Activated T-cell treated with anti-CD3 and anti-CD28 coated beads, Interleukin-2, amount 50 U/mL, for 72 hours (primary cell): ENCODE results near the gene OR51B5. TPM values are rescaled to one million over a fixed set of nuclear protein-coding genes. Genes with fewer than 3 reads are reported as not detected.
"Not testable (repeated sequence)": the region's sequence is repeated elsewhere in the genome, so short reads cannot be mapped to it uniquely, and the experiment has no call there.

Experiments
- ATAC-seq, 2 donors: fragments of 150-1000 bp; cut with Tn5 transposase; replicated peaks in 1 of 2; 2 replicates each; pipeline ENCODE4 v1.10.0; 2021; ENCODE audit warnings: moderate library complexity in 2 of 2, mild to moderate bottlenecking in 1 of 2
- DNase-seq, 2 donors: peaks; one replicate each; pipeline ENCODE4 v3.0.0; 2021 to 2022; ENCODE audit warnings: mixed read lengths in 1 of 2
- H3K27ac Mint-ChIP-seq: one replicate; pipeline ENCODE4 v1.8.0; 2022; ENCODE audit warnings: mild to moderate bottlenecking, moderate library complexity, mixed read lengths
- H3K27me3 Mint-ChIP-seq: one replicate; pipeline ENCODE4 v1.8.0; 2022; ENCODE audit warnings: low read depth, mixed read lengths
- H3K36me3 Mint-ChIP-seq, 2 donors: one replicate each; pipeline ENCODE4 v1.8.0; 2022; ENCODE audit warnings: mixed read lengths in 2 of 2, mild to moderate bottlenecking in 1 of 2; ENCODE audit not compliant: insufficient read depth in 2 of 2
- H3K4me1 Mint-ChIP-seq: one replicate; pipeline ENCODE4 v1.8.0; 2022; ENCODE audit warnings: low read depth, mixed read lengths
- H3K4me3 Mint-ChIP-seq, 2 donors: one replicate each; pipeline ENCODE4 v1.8.0; 2022; ENCODE audit warnings: mild to moderate bottlenecking in 2 of 2, mixed read lengths in 2 of 2, moderate library complexity in 2 of 2
- H3K9me3 Mint-ChIP-seq, 2 donors: one replicate each; pipeline ENCODE4 v1.8.0; 2022; ENCODE audit warnings: mixed read lengths in 2 of 2
- total RNA-seq, 2 donors: library from RNA; stranded (reverse); gene quantifications; one replicate each; pipeline ENCODE4 v1.2.3, GENCODE V29; 2022

Gene OR51B5
- total RNA-seq, 2 donors from 2014 or later = 0.30 TPM; not detected in 1

DNA sequence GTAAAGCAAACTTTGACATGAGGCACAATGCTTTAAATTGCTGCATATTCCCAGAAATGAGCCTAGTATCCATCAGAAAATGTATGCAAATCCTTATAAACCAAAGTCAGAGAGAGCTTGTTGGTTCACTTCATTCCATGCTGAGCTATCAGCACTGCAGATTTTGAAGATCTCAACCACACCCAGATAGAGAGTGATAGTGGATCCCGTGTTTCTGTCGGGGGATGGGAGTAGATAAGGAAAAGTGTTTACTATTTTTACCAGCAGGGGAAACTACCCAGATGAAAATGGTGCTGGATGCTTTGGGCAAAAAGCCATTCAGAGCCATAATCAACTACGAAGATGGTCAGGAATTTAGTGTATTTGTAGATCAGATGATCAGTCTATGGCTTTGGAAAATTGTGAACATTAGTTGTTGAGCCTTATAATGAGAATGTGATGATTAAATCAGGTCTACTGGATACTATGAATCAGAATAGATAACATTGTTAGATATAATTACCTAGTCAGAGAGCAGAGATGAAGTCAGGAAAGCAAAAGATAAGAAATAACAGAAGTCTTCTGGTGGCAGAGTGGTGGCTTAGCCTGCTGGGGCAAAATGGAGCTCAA, 18.8 kb upstream of the OR51B5 start:
- no peak for ATAC-seq
- H3K9me3 Mint-ChIP-seq = peaks cover 3 to 6% of the 10 kb centered on the region in 2 donors
- H3K4me3 Mint-ChIP-seq = no peak overlapping the region
- H3K4me1 Mint-ChIP-seq = no peaks in the 10 kb centered on the region
- H3K27ac Mint-ChIP-seq = no peak overlapping the region
- H3K27me3 Mint-ChIP-seq = peaks cover 7% of the 10 kb centered on the region
- no peak for DNase-seq
- no peaks in the 10 kb centered on the region for H3K36me3 Mint-ChIP-seq

DNA sequence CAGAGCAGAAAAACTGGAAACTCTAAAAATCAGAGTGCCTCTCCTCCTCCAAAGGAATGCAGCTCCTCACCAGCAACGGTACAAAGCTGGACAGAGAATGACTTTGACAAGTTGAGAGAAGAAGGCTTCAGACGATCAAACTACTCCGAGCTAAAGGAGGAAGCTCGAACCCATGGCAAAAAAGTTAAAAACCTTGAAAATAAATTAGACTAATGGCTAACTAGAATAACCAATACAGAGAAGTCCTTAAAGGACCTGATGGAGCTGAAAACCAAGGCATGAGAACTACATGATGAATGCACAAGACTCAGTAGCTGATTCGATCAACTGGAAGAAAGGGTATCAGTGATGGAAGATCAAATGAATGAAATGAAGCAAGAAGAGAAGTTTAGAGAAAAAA, 12.7 kb upstream of the OR51B5 start:
- H3K27ac Mint-ChIP-seq, H3K4me1 Mint-ChIP-seq, ATAC-seq, H3K4me3 Mint-ChIP-seq, H3K36me3 Mint-ChIP-seq, DNase-seq, H3K27me3 Mint-ChIP-seq, H3K9me3 Mint-ChIP-seq: not testable (repeated sequence)

DNA sequence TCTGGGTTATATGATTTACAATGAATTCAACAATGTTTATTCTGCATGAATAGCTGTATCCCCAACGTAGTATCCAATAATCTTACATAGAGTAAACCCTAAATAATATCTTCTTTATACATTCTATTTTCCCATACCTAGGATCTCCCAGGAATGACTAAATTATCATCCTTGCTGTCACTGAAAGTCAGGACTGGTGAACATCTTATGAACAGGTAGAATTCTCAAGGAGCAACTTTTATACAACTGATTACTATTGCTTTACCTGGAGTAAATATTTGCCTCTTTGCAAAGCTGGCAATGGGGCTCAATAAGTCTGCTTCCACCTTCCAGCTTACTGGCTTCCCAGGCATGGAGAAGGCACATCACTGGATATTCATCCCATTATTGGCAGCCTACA, 7.9 kb upstream of the OR51B5 start, which contains the start of gene OR51B6:
TSS of gene OR51B6 (plus strand) at position 301 of the 400 bp plus-strand sequence. CDS start at position 301, 0 bp downstream.
- H3K9me3 Mint-ChIP-seq = peaks cover 0 to 3% of the 10 kb centered on the region in 2 donors
- H3K4me1 Mint-ChIP-seq = no peaks in the 10 kb centered on the region
- no peaks in the 10 kb centered on the region for H3K36me3 Mint-ChIP-seq
- H3K27me3 Mint-ChIP-seq = peaks cover 14% of the 10 kb centered on the region
- DNase-seq = no peak
- H3K27ac Mint-ChIP-seq = no peak within 1 kb of the TSS
- H3K4me3 Mint-ChIP-seq = no peak within 1 kb of the TSS
- no peak for ATAC-seq

DNA sequence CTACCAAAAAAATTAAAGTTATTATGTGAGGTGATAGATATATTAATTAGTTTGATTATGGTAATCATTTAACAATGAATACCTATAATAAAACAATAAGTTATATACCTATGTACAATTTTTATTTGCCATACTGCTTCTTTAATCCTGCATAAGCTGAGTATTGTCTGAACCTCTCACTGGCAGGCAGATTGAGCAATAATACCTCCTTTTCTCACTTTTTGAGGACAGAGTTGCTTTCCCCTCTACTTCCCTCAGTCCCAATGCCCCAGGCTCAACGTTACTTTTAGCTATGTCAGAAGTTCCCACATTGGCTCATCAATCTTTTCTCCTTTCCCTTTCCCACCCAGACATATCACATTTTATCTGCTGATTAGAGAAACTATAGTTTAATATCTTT, 6.2 kb upstream of the OR51B5 start:
- H3K9me3 Mint-ChIP-seq = peaks cover 0 to 3% of the 10 kb centered on the region in 2 donors
- no peak overlapping the region for H3K27ac Mint-ChIP-seq
- DNase-seq (no peak), ATAC-seq (no peak)
- no peak overlapping the region for H3K4me3 Mint-ChIP-seq
- H3K27me3 Mint-ChIP-seq = peaks cover 14% of the 10 kb centered on the region
- no peaks in the 10 kb centered on the region for H3K4me1 Mint-ChIP-seq
- no peaks in the 10 kb centered on the region for H3K36me3 Mint-ChIP-seq

DNA sequence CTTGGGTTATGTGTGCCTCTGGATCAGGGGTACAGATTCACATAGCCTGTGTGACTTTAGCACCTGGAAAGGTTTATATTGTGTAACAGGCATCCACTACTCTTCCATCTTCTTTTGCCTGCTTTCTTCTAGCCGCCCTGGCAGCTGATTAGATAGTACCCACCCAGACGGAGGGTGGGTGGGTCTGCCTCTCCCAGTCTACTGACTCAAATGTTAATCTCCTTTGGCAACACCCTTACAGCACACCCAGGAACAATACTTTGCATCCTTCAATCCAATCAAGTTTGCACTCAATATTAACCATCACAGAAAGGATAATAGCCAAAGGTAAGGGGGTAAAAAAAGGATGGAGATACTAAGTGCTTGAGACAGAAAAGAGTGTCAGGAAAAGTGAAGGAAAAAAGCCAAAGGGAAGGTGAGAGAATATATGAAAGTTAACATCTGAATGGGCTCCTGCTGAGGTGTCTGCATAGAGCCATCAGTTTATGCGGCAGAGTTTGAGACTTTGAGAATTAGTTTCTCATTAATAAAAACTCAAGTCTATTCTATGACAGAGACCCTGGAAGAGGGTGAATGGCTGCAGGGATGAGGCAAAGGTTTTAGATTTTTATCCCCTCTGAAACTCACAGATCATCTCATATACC, 5.3 kb upstream of the OR51B5 start:
- no peak overlapping the region for H3K4me3 Mint-ChIP-seq
- H3K27ac Mint-ChIP-seq = no peak overlapping the region
- H3K4me1 Mint-ChIP-seq = no peaks in the 10 kb centered on the region
- ATAC-seq (no peak), DNase-seq (no peak)
- H3K36me3 Mint-ChIP-seq = no peaks in the 10 kb centered on the region
- H3K27me3 Mint-ChIP-seq = peaks cover 14% of the 10 kb centered on the region
- peaks cover 0 to 3% of the 10 kb centered on the region in 2 donors for H3K9me3 Mint-ChIP-seq

DNA sequence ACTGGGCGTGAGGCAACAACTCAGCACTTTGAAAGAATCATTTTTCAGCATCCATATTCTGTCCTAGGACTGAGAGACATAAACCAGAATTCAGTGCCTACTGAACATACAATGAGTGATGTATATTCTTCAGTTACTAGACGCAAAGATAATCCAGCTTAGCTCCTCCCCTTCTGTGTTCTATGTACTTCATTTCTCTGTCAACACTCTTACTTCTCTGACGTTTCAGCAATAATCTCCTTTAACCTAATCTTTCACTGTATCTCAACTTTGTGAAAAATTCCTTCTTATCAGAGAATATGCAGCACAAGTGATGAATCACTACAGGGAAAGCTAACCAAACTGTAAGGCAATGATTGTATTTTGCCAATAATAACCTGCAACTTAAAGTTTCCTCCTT, 2.5 kb upstream of the OR51B5 start:
- H3K4me3 Mint-ChIP-seq = no peak overlapping the region

DNA sequence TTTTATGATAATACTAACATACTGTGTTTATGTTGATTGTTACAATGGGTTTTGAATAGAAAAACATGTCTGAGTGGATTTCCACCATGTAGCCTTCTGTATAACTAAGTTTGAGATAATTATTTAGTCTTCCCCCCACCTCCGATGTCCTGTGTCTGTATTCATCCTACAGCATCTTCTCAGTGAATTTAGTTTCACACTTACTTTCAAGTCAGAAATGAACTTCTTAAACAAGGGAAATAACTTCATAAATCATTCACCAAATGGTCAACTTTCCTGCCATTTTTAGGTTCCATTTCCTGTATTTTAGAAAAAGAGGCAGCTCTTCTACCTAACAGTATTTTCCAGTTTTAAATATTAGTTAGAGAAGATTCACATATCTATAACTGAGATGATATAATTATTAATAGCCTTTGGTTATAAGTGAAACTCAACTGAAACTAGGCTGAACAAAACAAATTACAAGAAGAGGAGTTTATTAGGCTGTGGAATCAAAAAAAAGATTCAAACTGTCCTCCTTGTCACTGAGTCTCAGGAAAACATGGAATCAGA, 3.5 kb downstream of the OR51B5 start:
- Mint-ChIP-seq H3K9me3 (no peaks in the 10 kb centered on the region), H3K27me3 (peaks cover 7% of the 10 kb centered on the region), H3K4me1 (no peaks in the 10 kb centered on the region), H3K4me3 (no peak overlapping the region), H3K36me3 (no peaks in the 10 kb centered on the region), H3K27ac (no peak overlapping the region)
- DNase-seq = no peak
- ATAC-seq = no peak

More for the DNA sequence above, 2.5 kb upstream of the OR51B5 start:
- Mint-ChIP-seq H3K4me1 (no peaks in the 10 kb centered on the region), H3K36me3 (no peaks in the 10 kb centered on the region), H3K9me3 (peaks cover 0 to 3% of the 10 kb centered on the region in 2 donors), H3K27ac (no peak overlapping the region), H3K27me3 (peaks cover 7% of the 10 kb centered on the region)
- ATAC-seq = no peak
- DNase-seq = no peak

DNA sequence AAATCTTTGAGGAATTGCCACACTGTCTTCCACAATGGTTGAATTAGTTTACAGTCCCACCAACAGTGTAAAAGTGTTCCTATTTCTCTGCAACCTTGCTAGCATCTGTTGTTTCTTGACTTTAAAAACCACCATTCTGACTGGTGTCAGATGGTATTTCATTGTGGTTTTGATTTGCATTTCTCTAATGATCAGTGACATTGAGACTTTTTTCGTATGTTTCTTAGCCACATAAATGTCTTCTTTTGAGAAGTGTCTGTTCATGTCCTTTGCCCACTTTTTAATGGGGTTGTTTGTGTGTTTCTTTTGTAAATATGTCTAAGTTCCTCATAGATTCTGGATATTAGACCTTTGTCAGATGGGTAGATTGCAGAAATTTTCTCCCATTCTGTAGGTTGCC, 6.1 kb downstream of the OR51B5 start:
- H3K4me1 Mint-ChIP-seq, H3K4me3 Mint-ChIP-seq, DNase-seq, H3K27ac Mint-ChIP-seq, ATAC-seq, H3K36me3 Mint-ChIP-seq, H3K9me3 Mint-ChIP-seq, H3K27me3 Mint-ChIP-seq: not testable (repeated sequence)

DNA sequence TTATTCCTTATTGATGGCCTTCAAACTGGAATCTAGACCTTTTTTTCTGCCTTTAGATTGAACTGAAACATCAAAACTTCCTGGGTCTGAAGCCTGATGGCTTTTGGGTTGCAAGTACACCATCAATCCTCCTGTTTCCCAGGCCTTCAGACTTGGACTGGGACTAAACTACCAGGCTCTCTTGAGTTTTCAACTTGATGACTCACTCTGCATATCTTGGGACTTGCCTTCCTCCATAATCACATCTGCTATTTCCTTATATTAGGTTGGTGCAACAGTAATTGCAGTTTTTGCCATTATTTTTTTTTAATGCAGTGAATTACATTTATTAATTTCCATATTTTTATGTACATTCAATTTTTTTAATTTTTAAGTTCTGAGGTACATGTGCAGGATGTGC, 7.0 kb downstream of the OR51B5 start:
- H3K4me1 Mint-ChIP-seq = no peaks in the 10 kb centered on the region
- ATAC-seq (no peak), DNase-seq (no peak)
- peaks cover 7% of the 10 kb centered on the region for H3K27me3 Mint-ChIP-seq
- H3K27ac Mint-ChIP-seq = no peak overlapping the region
- no peaks in the 10 kb centered on the region for H3K36me3 Mint-ChIP-seq
- no peak overlapping the region for H3K4me3 Mint-ChIP-seq
- H3K9me3 Mint-ChIP-seq = no peaks in the 10 kb centered on the region

DNA sequence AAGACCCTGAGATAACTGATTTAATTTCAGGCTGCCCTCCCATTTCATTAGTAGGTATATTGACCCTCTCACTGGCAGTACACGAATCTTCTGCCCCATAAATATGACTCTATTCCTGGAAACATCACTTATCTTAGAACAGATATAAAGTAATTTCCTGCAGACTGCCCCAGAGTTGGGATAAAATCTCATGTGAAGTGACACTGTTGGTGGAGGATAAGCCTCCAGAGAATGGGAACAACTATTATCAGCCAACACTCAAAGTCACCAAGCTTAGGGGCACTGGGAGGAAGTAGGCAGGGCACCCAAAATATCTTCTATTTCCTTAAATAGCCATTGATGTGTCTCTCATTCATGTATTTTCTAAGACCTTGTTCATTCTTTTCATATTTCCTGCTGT, 8.2 kb downstream of the OR51B5 start:
- Mint-ChIP-seq H3K27ac (no peak overlapping the region), H3K9me3 (no peaks in the 10 kb centered on the region), H3K4me3 (no peak overlapping the region), H3K36me3 (no peaks in the 10 kb centered on the region), H3K4me1 (no peaks in the 10 kb centered on the region), H3K27me3 (peaks cover 16% of the 10 kb centered on the region)
- ATAC-seq = no peak
- DNase-seq = no peak

DNA sequence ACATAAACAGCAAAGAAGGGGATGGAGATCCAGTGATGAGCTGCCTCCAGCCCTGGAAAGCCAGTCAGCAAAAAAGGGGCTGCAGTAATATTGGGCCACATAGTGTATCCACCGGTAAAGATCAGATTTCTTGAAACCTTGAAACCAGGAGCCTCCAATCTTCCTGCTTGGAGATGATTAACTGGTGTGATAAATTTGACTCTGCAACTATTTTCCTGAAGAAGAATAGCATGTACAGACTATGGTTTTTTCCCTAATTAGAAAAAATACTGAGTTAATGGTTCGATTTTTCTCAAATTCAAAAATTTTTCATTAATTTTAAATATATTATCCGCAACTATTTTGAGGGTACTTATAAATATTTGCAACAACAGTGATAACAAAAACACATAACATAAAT, 19.1 kb downstream of the OR51B5 start, which contains the start of gene OR51B2:
TSS of gene OR51B2 (minus strand) at position 101 of the 400 bp plus-strand sequence. CDS start at position 101, 0 bp downstream.
- Mint-ChIP-seq H3K27ac (no peak within 1 kb of the TSS), H3K4me3 (no peak within 1 kb of the TSS), H3K4me1 (no peaks in the 10 kb centered on the region), H3K36me3 (no peaks in the 10 kb centered on the region), H3K27me3 (peaks cover 10% of the 10 kb centered on the region), H3K9me3 (peaks cover 0 to 6% of the 10 kb centered on the region in 2 donors)
- DNase-seq (no peak), ATAC-seq (no peak)

DNA sequence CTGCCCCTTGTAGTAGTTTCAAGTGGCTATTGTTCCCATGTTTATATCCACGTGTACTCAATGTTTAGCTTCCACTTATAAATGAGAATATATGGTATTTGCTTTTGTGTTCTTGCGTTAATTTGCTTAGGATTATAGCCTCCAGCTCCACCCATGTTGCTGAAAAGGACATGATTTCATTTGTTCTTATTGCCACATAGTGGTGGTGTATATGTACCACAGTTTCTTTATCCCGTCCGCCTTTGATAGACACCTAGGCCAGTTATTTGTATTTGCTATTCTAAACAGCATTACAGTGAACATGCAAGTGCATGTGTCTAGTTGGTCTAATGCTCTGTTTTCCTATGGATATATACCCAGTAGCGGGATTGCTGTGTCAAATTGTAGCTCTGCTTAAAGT, 26.0 kb downstream of the OR51B5 start:
- no peaks in the 10 kb centered on the region for H3K4me1 Mint-ChIP-seq
- H3K36me3 Mint-ChIP-seq = no peaks in the 10 kb centered on the region
- ATAC-seq = no peak
- peaks cover 2 to 4% of the 10 kb centered on the region in 2 donors for H3K9me3 Mint-ChIP-seq
- no peaks in the 10 kb centered on the region for H3K27me3 Mint-ChIP-seq
- no peak overlapping the region for H3K4me3 Mint-ChIP-seq
- DNase-seq = no peak
- H3K27ac Mint-ChIP-seq = no peak overlapping the region

DNA sequence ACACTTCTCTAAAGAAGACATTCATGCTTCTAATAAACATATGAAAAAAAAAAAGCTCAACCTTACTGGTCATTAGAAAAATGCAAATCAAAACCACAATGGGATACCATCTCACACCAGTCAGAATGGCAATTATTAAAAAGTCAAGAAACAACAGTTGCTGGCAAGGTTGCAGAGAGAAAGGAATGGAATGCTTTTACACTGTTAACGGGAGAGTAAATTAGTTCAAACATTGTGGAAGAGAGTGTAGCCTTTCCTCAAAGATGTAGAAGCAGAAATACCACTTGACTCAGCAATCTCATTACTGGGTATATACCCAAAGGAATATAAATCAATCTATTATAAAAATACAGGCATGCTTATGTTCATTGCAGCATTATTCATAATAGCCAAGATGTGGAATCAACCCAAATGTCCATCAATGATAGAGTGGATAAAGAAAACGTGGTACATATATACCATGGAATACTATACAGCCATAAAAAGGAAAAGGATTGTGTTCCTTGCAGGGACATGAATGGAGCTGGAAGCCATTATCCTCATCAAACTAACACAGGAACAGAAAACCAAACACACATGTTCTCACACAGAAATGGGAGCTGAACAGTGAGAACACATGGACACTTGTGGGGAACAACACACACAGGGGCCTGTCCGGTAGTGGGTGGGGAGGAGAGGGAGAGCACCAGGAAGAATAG, 29.8 kb downstream of the OR51B5 start:
- not testable (repeated sequence) for H3K9me3 Mint-ChIP-seq, H3K27ac Mint-ChIP-seq, H3K27me3 Mint-ChIP-seq, H3K4me1 Mint-ChIP-seq, ATAC-seq, H3K4me3 Mint-ChIP-seq, DNase-seq, H3K36me3 Mint-ChIP-seq
